ENCODE data around the gene PARD3B.

DNA sequence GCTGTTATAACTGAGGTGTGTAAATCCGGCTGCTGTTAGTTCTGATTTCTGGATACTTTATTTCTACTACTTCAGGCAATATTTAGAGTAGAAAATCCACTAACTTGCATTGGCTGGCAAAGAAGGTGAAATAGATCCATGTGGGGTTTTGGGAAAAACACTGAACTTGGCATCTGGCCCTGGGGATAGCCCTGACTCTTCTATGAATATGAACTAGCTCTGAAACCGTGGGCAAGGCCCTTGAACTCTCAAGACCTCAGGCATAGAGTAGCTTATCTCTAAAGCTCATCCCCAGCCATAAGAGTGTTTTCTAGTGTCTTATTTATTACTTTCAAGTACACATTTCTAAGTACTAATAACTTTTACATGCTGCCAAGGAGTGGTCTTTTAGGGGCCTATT lies 25.8 kb downstream of the PARD3B start:
- TF ChIP-seq CTCF (IDR thresholded peaks at IDR 0.05) (no peak), POLR2AphosphoS5 (IDR thresholded peaks at IDR 0.05; ENCODE audit: low read depth, low read length) (no peak)

All from Panc1 (cell line).